Measurements from ENCODE around the gene TWF2.

GRCh38 chr3:52288674-52289073 lies 49.7 kb upstream of the TWF2 start:
- TF ChIP-seq CTCF (IDR thresholded peaks at IDR 0.05) (no peak), POLR2A (IDR thresholded peaks at IDR 0.05) (no peak)

Measured in lower leg skin (tissue), 3 donors.